DMS53 treated with DMSO at 0.1 percent for 48 hours (cell line): Measurements from ENCODE around the gene PPT2.
"Not testable (repeated sequence)": the region's sequence is repeated elsewhere in the genome, so short reads cannot be mapped to it uniquely, and the experiment has no call there.

Experiments
- DNase-seq: peaks from one replicate; lab custom pipeline; 2025; ENCODE audit not compliant: unreplicated experiment; lab: John Stamatoyannopoulos, UW

The PPT2 gene

DNA sequence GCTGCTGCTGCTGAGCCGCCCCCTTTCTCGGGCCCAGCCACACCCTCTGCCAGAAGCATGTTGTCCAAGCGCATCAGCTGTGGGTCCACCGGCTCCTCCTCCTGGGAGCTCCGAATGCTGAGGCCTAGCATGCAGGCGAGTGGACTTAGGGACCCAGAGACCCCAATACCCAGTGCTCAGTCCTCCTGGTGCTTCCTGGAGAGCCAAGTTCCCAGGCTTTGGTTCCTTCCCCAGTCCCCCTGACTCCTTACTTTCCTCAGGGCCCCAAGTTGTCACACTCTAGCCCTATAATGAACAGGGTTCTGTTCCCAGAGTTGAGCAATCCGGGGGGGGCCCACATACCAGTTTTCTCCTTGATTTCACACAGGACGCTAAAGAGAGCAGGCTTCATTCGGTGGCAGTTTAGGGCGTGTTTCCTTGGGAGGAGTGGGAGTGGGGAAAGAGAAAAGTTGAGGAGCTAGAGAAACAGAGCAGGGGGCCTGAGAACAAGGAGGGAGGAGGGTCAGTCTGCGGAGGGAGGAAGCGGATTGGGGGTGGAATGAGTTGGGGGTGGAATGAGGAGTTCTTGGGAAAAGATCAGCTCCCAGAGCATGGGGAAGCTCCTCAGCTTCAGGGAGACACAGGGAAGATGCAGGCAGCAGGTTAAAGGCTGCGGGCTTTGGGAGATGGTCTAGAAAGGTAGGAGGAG is 34.6 kb downstream of the PPT2 start:
- no peak for DNase-seq

GRCh38 chr6:32189069-32189741 is 35.3 kb downstream of the PPT2 start:
- no peak for DNase-seq

DNA sequence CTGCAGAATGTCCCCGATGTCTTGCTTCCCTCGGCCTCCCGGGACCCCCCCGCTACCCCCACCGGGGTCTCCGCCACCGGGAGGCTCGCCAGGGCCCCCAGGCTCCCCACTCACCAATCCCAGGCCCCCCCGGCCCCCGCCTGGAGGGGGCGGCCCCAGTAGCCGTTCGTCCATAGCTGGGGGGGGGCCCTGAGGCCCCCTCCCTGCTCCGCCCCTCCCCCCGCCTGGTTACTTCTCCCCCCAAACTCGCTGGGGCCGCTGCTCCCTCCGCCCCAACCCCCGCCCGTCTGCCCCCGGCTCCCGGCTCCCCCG is 35.8 kb downstream of the PPT2 start:
- no peak for DNase-seq

DNA sequence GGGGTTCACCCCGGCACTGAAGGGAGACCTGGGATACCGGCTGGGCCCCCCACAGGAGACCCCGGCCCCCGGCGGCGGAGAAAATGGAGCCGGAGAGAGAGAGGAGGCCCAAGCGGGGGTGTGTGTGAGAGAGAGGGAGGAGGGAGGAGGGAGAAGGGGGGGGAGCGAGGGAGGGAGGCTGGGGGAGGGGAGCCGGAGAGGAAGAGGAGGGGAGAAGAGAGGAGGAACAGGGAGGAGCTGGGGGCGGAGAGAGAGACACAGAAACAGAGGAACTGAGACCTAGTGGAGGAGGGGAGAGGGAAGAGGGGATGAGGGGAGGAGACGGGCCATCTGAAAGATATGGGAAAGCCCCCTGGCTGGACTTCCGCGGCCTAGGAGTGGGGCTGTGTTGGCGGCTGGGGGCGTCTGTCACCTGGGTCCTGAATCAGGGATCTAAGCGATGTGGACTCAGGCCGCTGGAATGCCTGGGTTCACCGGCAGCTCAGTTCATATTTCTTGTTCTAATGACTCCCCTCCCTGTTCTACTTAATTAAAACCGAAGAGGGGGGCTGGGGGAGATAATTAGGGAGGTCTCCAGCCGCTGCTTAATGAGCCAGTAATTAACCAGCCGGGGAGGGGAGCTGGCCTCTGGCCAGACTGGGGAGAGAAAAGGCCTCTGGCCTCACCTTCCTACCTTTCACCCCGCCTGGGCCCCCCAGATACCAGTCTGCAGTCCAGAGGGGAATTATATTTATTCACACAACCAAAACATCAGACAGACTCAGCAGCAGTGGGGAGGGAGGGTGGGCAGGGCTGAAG is 36.3 kb downstream of the PPT2 start, which contains the start of gene PBX2:
TSS of gene PBX2 (minus strand) at position 149 of the 798 bp plus-strand sequence. CDS start 287 bp downstream, outside the sequence.
- peak; percentile 41 for DNase-seq

DNA sequence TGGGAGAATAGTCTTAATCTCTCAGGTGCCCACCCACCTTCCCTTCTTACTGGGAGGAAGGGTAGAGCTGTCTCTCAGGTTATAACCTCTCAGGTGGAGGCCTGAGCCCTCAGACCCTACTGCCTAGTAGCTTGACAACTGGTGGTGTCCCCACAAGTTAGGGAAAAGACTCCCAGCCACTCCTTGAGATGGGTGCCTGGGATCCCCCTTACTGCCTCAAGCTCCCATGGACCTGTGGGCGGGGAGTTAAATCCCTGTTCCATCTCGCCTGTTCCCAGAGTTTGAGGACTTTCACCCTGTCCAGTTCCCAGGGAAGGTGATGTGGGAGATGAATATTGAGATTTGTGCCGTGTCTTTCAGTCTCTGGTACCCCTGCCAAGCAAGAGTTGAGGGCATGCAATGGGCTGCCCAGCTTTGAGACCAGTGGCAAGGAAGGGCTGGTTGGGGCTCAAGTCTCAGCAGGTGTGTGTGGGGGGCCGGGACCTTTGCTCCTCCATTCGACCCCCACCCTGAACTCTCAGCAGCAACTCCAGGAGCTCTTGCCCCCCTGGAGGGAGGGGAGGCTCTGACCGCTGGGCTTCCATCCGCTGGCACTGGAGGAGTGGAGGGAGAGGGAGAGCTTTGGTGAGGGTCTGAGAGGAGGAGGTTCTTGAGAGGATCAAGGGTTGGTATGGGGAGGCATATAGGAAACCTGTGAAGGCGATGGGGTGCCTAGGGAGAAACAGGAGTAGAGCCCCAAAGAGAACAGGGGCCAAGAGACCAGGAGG is 37.2 kb downstream of the PPT2 start:
- DNase-seq = no peak

- DNase-seq = no peak
These were observed 38.0 kb downstream of the PPT2 start for GRCh38 chr6:32191696-32192607.

DNA sequence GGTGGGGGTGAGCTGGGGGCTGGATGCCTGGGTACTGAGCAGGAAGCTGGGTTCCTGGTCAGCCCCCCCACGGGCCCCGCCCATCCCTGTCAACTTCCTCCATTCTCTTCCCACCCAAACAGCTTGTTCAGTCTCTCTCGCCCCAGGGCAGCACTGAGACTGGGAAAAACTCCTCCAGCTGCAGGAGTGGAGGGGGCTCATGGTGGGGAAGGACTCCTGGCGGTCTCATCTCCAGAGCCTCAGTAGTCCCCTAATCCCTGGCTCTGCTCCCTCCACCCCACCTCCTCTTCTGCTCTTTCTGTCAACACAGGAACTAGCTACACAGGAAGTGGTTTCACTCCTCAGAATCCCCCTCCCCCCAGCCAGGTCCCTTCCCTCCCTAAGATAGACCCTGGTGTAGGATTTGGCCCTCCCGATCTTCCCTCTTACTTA is 38.7 kb downstream of the PPT2 start, which contains the start of gene GPSM3:
TSS of gene GPSM3 (minus strand) at position 36 of the 432 bp plus-strand sequence. CDS start 130 bp downstream, outside the sequence.
- DNase-seq = no peak

DNA sequence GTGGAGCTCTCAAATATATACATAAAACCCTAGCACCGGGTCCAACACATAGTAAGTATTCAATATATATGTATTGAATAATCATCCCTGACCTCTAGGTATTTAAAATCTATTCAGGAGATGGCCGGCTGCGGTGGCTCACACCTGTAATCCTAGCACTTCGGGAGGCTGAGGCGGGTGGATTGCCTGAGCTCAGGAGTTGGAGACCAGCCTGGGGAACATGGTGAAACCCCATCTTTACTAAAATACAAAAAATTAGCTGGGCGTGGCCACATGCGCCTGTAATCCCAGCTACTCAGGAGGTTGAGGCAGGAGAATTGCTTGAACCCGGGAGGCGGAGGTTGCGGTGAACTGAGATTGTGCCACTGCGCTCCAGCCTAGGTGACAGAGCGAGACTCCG is 39.2 kb downstream of the PPT2 start:
- DNase-seq = not testable (repeated sequence)

GRCh38 chr6:32194388-32194787 is 40.4 kb downstream of the PPT2 start:
- DNase-seq = no peak

DNA sequence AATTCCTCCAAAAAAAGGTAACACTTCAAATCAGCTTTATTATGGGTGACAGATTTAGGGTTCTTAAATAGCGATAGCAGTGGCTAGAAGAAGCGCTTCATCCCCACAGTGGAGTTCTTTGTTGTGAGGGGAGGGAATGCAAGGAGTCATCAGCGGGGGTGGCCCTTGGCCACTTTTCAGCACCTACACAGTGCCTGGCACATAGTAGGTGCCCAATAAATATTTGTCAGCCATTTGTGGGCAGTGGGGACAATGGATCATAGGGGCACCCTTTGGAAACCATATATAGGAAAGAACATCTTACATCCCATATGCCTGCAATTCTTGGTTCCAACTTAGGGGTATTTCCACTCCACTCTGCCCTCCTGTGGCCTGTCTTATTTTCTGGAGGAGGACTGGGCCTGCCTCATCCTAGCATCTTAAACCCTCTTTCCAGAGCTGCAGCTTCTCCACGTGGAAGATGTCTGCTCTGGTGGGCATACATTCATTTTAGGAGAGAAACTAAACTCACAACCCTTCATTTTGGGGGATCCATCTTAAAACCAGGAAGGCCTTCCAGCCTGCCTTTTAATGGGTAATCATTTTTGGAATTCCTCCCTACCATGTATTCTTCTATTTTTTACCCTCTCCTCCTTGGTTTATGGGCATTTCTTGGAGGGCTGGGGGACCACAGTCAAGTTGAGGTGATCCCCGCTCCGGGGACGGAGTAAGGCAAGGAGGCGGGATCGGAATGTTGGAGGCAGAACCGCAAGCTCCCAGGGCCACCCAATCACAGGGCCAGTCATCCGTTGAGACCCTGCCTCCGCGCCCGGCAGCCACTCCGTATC is 41.1 kb downstream of the PPT2 start:
- DNase-seq = peak; percentile 22

DNA sequence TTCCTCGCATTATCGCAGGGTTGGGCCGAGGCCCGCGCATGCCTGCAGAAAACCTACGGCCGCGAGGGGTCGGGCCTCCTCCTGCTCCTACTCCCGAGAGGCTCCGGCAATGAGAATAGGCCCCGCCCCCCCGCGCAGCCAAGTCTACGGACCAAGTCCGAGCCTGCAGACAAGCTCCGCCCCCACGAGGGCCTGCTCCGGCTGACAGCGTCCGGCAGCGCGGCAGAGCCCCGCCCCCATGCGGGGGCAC is 41.6 kb downstream of the PPT2 start:
- peak; percentile 99 for DNase-seq

DNA sequence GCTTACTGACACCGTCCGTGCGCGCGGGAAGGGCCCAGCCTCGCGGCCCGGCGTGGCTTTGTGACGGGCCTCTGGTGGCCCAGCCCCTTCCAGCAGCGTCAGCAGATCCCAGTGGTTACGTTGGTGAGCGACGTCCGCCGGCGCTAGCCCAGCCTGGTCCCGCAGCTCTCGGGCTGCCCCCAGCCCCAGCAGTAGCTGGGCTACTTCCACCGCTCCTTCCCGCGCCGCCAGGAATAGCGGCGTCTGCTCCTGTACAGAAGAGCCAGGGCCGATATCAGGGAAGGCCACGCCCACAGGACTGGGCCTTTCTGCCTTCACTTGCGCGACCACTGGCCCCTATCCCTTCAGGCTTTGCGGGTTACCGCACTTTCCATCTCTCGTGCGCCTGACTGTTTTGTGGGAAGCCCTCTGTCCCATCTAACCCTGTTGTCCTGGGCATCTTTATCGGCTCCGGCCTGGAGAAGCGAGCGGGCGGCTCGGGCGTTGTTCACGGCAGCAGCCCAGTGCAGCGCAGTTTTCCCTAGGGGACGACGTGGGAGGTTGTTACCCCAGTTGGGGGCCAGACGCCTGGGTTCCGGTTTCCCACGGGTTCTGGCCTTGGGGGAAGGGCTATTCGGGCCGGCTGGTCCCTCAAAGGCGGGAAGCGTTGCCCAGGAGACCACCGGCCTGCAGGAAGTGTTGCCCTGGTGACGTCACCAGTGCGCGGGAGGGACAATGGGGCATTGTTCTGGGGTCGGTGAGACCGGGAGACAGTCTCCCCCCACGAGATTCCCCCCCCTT is 42.2 kb downstream of the PPT2 start:
- no peak for DNase-seq

DNA sequence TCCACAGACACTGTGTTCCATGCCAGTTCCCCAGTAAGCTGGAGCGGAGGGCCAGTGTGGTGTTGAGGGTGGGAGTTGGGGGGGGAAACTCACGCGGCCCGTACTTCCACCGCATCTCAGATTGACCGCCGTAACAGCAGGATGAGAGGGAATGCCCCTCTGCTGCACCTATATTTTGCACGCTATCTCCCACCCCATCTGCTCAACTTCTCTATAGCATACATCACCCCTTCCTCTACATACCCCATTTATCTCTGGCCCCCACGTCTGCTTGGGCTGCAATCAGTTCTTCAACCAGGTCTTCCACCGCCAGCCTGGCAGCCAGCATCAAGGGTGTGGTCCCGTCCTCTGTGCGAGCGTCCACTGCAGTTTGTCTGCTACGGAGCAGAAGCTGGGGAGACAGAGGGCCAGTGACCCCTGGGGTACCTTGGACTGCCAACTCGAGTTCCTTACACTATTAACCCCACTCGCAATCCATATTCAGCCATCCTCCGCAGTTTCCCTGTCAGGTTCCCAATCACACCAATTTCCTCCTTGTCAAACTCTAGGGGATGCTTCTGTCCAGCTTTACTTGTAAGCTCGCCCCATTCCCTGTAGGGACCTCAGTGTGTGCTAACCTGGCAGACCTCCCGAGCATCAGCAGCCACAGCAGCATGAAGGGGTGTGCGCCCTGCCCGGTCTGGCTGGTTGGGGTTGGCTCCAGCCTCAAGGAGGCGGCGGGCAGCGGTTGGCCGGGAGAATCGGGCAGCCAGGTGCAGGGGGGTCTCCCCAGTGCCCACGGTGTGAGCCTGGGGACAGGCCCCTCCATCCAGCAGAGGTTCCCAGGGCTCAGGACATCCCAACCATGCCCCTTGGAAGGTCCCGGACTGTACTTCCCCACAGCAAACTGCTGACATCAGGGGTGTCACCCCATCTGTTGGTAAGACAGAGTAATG is 43.0 kb downstream of the PPT2 start:
- DNase-seq = no peak

- no peak for DNase-seq
These were observed 44.4 kb downstream of the PPT2 start for GRCh38 chr6:32198345-32198696.

DNA sequence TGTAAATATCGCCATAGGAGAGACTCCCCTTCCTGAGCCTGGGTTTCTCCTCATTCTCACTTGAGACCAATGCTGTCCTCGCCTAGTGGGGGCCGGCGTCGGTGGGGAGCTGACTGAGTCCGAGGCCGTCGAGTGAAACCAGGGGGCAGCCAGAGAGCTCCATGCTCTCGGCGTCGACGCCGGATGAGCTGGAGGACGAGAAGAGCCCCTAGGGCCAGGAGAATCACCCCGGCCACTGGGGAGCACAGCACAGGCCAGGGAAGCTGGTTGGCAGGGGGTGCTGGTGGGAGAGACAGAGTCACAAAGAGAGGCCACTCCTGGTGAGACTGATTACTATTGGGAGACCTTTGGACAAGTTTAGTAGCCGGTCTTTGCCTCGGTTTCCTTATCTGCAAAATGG is 44.9 kb downstream of the PPT2 start:
- no peak for DNase-seq

DNA sequence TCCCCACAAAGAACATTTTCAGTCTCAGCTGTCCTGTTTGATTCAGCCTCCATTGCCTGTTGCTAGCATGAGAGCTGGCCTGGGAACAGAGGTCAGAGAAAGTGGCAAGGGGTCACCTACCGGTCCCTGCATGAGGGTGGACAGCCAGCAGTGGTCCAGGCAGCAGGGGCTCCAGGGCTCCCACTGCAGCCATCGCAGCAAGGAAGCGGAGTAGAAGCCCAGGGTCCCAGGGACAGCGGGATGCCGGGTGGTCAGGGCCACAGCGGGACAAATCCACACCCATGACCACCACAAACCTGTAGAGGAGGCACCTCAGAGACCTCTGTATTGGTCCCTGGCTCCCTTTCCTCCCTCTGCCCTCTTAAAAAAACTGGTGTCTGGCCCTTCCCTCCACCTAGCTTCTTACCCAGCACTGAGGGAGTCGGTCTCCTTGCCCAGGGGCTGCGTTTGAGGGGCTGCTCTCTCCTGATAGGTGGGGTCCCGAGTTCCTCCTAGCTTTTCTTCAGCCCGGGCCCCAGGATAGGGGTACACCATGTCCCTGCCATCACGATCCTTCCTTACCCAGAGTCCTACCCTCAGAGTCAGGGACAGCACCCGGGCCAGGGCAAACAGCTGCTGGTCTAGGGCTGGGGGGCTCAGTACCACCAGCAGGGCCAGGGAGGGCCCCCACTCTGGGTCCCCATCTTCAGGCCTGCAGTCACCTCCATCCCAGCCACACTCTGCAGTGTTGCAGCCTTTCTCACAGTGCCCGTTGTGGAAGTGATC is 47.0 kb downstream of the PPT2 start:
- DNase-seq = no peak

GRCh38 chr6:32202186-32202585 is 48.2 kb downstream of the PPT2 start:
- DNase-seq = no peak
